GM15510 (cell line): ENCODE data around the gene CYP27C1.

Source experiments
- POLR2A ChIP-seq: IDR thresholded peaks from 3 replicates; pipeline ENCODE4 v1.6.1; 2011; ENCODE audit warnings: borderline replicate concordance; ENCODE audit not compliant: insufficient read length; ENCODE audit errors: extremely low read depth

The CYP27C1 gene

GRCh38 chr2:127220102-127220767 is at the start of gene CYP27C1:
CYP27C1 (minus strand) TSS chr2:127220299; CDS start chr2:127220270, 29 bp downstream.
- TF ChIP-seq POLR2A: no peak

- no peak for TF ChIP-seq POLR2A
Observed at GRCh38 chr2:127261804-127262406, 41.8 kb upstream of the CYP27C1 start.

GRCh38 chr2:127259355-127259754 is 39.3 kb upstream of the CYP27C1 start:
- TF ChIP-seq POLR2A: no peak

GRCh38 chr2:127256866-127257265 is 36.8 kb upstream of the CYP27C1 start:
- TF ChIP-seq POLR2A: no peak

GRCh38 chr2:127256381-127256780 is 36.3 kb upstream of the CYP27C1 start:
- TF ChIP-seq POLR2A: no peak

GRCh38 chr2:127255721-127256120 is 35.6 kb upstream of the CYP27C1 start:
- no peak for TF ChIP-seq POLR2A

- no peak for TF ChIP-seq POLR2A
Observed at GRCh38 chr2:127255146-127255545, 35.0 kb upstream of the CYP27C1 start.

GRCh38 chr2:127254386-127254981 is 34.4 kb upstream of the CYP27C1 start:
- no peak for TF ChIP-seq POLR2A

GRCh38 chr2:127239395-127239794 is 19.3 kb upstream of the CYP27C1 start:
- TF ChIP-seq POLR2A: no peak

GRCh38 chr2:127235082-127235702 is 15.1 kb upstream of the CYP27C1 start:
- TF ChIP-seq POLR2A: no peak

- TF ChIP-seq POLR2A: no peak
Observed at GRCh38 chr2:127233710-127234109, 13.6 kb upstream of the CYP27C1 start.

GRCh38 chr2:127231130-127231865 is 11.2 kb upstream of the CYP27C1 start:
- TF ChIP-seq POLR2A: no peak

- TF ChIP-seq POLR2A: no peak
Observed at GRCh38 chr2:127229555-127229954, 9.5 kb upstream of the CYP27C1 start.

- TF ChIP-seq POLR2A: no peak
Observed at GRCh38 chr2:127228102-127228501, 8.0 kb upstream of the CYP27C1 start.
